IMR-90 (cell line): ENCODE results near the gene TSHZ1. TPM values are rescaled to one million over a fixed set of nuclear protein-coding genes. Genes with fewer than 3 reads are reported as not detected.

Source experiments
- ATAC-seq: fragments of 200-7000 bp; cut with Tn5 transposase; 2 replicates; pipeline ENCODE4 v1.9.1; 2020; ENCODE audit warnings: low read depth, mild to moderate bottlenecking, moderate library complexity
- BruUV-seq: library from RNA; stranded (reverse); fragments of 400-500 nt; replicated peaks from 2 replicates; lab custom pipeline; 2021; lab: Mats Ljungman, UMichigan
- CTCF ChIA-PET: fragments of 300-600 bp; formaldehyde crosslinking; extraction: SDS; loops from one replicate; lab custom pipeline; 2021; ENCODE audit warnings: antibody characterized with exemption; lab: Yijun Ruan, JAX
- POLR2A ChIA-PET: fragments of 300-600 bp; sonication (Branson Sonifier 250); formaldehyde crosslinking; loops from one replicate; lab custom pipeline; 2022; ENCODE audit warnings: antibody characterized with exemption; ENCODE audit not compliant: unreplicated experiment; lab: Charles Lee
- DNase-seq: peaks from one replicate; pipeline ENCODE4 v3.0.0; 2013
- H2AFZ ChIP-seq: replicated peaks from 2 replicates; pipeline ENCODE3; 2013; ENCODE audit warnings: low read length, mild to moderate bottlenecking; ENCODE audit not compliant: poor library complexity
- H2AK5ac ChIP-seq: 2 replicates; pipeline ENCODE4 v1.6.1; 2013; ENCODE audit warnings: low read depth, low read length, inconsistent platforms
- H2AK9ac ChIP-seq: replicated peaks from 2 replicates; pipeline ENCODE3; 2013; ENCODE audit warnings: mild to moderate bottlenecking, low read depth, low read length, moderate library complexity; ENCODE audit not compliant: poor library complexity
- H2BK120ac ChIP-seq: 2 replicates; pipeline ENCODE4 v1.6.1; 2013; ENCODE audit warnings: low read depth, low read length, inconsistent platforms
- H2BK15ac ChIP-seq: 3 replicates; pipeline ENCODE4 v1.6.1; 2013; ENCODE audit warnings: low read depth, low read length, inconsistent platforms
- H2BK20ac ChIP-seq: 2 replicates; pipeline ENCODE4 v1.6.1; 2013; ENCODE audit warnings: low read depth, mild to moderate bottlenecking, inconsistent platforms, low read length, moderate library complexity
- H2BK5ac ChIP-seq: 2 replicates; pipeline ENCODE4 v1.6.1; 2013; ENCODE audit warnings: mild to moderate bottlenecking, low read depth, low read length, inconsistent platforms; ENCODE audit not compliant: poor library complexity, severe bottlenecking
- H3K14ac ChIP-seq: replicated peaks from 2 replicates; pipeline ENCODE4 v1.6.1; 2013; ENCODE audit warnings: low read depth, low read length, inconsistent platforms
- H3K18ac ChIP-seq: 2 replicates; pipeline ENCODE4 v1.6.1; 2013; ENCODE audit warnings: low read depth, low read length, control low read depth
- H3K23ac ChIP-seq: 2 replicates; pipeline ENCODE4 v1.6.1; 2013; ENCODE audit warnings: low read depth, low read length, inconsistent platforms
- H3K27ac ChIP-seq: 2 replicates; pipeline ENCODE4 v1.5.1; 2013; ENCODE audit warnings: mild to moderate bottlenecking, control low read depth, low read length; ENCODE audit not compliant: insufficient read depth
- H3K27me3 ChIP-seq: 2 replicates; pipeline ENCODE4 v1.6.1; 2013; ENCODE audit warnings: low read length; ENCODE audit not compliant: control insufficient read depth, insufficient read depth
- H3K36me3 ChIP-seq: 2 replicates; pipeline ENCODE4 v1.6.1; 2013; ENCODE audit warnings: low read length, mixed read lengths; ENCODE audit not compliant: control insufficient read depth, insufficient read depth
- H3K4ac ChIP-seq: 2 replicates; pipeline ENCODE4 v1.6.1; 2013; ENCODE audit warnings: low read depth, low read length, inconsistent platforms
- H3K4me1 ChIP-seq: 2 replicates; pipeline ENCODE4 v1.6.1; 2013; ENCODE audit warnings: low read length, mixed read lengths; ENCODE audit not compliant: control insufficient read depth, insufficient read depth
- H3K4me2 ChIP-seq: 2 replicates; pipeline ENCODE4 v1.6.1; 2013; ENCODE audit warnings: low read depth, mild to moderate bottlenecking, control low read depth, low read length, moderate library complexity
- H3K4me3 ChIP-seq: 2 replicates; pipeline ENCODE4 v1.5.1; 2013; ENCODE audit warnings: low read depth, mild to moderate bottlenecking, control low read depth, low read length, moderate library complexity; ENCODE audit not compliant: insufficient read depth
- H3K56ac ChIP-seq: 2 replicates; pipeline ENCODE4 v1.6.1; 2013; ENCODE audit warnings: low read length, inconsistent platforms; ENCODE audit not compliant: insufficient read depth; ENCODE audit errors: extremely low read depth
- H3K79me1 ChIP-seq, 2 experiments: 2 replicates each; pipeline ENCODE4 v1.6.1; 2013; ENCODE audit warnings: low read length in 2 of 2, inconsistent platforms in 1 of 2, low read depth in 1 of 2
- H3K9ac ChIP-seq: 2 replicates; pipeline ENCODE4 v1.6.1; 2013; ENCODE audit warnings: low read depth, low read length, control low read depth
- H3K9me1 ChIP-seq: 2 replicates; pipeline ENCODE4 v1.6.1; 2013; ENCODE audit warnings: low read length, inconsistent platforms; ENCODE audit not compliant: insufficient read depth
- H3K9me3 ChIP-seq: 2 replicates; pipeline ENCODE4 v1.6.1; 2013; ENCODE audit warnings: low read length; ENCODE audit not compliant: control insufficient read depth, insufficient read depth
- H4K20me1 ChIP-seq: 2 replicates; pipeline ENCODE4 v1.6.1; 2013; ENCODE audit warnings: low read length, inconsistent platforms; ENCODE audit not compliant: insufficient read depth
- H4K5ac ChIP-seq: 2 replicates; pipeline ENCODE4 v1.6.1; 2013; ENCODE audit warnings: mild to moderate bottlenecking, low read depth, low read length, control low read depth
- H4K8ac ChIP-seq, 2 experiments: 2 replicates each; pipeline ENCODE4 v1.6.1; 2013; ENCODE audit warnings: low read depth in 2 of 2, low read length in 2 of 2, control low read depth in 1 of 2, inconsistent platforms in 1 of 2
- H4K91ac ChIP-seq: 2 replicates; pipeline ENCODE4 v1.6.1; 2013; ENCODE audit warnings: low read depth, low read length, inconsistent platforms; ENCODE audit not compliant: insufficient read depth
- MAFK ChIP-seq: IDR thresholded peaks from 2 replicates; pipeline ENCODE4 v1.6.1; 2012; ENCODE audit warnings: low read depth, low read length, improper control_type of control experiment
- MXI1 ChIP-seq: IDR thresholded peaks from 2 replicates; pipeline ENCODE4 v1.6.1; 2012; ENCODE audit warnings: low read depth, mild to moderate bottlenecking, low read length, moderate library complexity, borderline replicate concordance
- RCOR1 ChIP-seq: IDR thresholded peaks from 2 replicates; pipeline ENCODE4 v1.6.1; 2012; ENCODE audit warnings: mild to moderate bottlenecking, low read length, improper control_type of control experiment; ENCODE audit not compliant: insufficient replicate concordance
- WGBS, 2 experiments: methylation state at CpG; one replicate each; pipeline versions ENCODE4 v1.1.5 to v1.1.7; 2013; ENCODE audit warnings: missing lambda C conversion rate in 2 of 2; ENCODE audit not compliant: insufficient read length in 1 of 2; ENCODE audit errors: extremely low coverage in 2 of 2; 5-methylcytosine and 5-hydroxymethylcytosine counted together
- dilution Hi-C: fragments of 300-500 bp; cut with HindIII; formaldehyde crosslinking; loops from one replicate; pipeline ENCODE4 v1.14.3; 2018; ENCODE audit warnings: low sequenced_read_pairs; ENCODE audit not compliant: unreplicated experiment
- in situ Hi-C: fragments of 300-500 bp; cut with MboI; formaldehyde crosslinking; loops from 3 replicates; pipeline ENCODE4 v1.14.3; 2019; ENCODE audit warnings: low sequenced_read_pairs, inconsistent platforms, mixed read lengths
- intact Hi-C: fragments of 100-400 bp; cut with micrococcal nuclease; formaldehyde crosslinking; loops from 2 replicates; pipeline ENCODE4 v1.10.0; 2022
- polyA plus RNA-seq, 3 experiments: library from polyadenylated mRNA; depleted of rRNA; stranded (reverse); fragments of >200 nt; gene quantifications; 2 replicates each; pipeline ENCODE4 v1.2.3, GENCODE V29; 2012; ENCODE audit warnings: low replicate concordance in 1 of 3
- total RNA-seq: library from RNA; depleted of rRNA; stranded (reverse); fragments of >200 nt; gene quantifications from 2 replicates; pipeline ENCODE4 v1.2.3, GENCODE V29; 2012
- TF ChIP-seq, protein P1 (sequence below): fragments of 150-350 bp; IDR thresholded peaks from 2 replicates; pipeline ENCODE4 v1.6.1; 2017; ENCODE audit warnings: mild to moderate bottlenecking, antibody characterized with exemption, low read length, low read depth

Gene TSHZ1
- total and polyA plus RNA-seq, 2 of the 4 experiments (the other 2 are of a cell fraction) = 7.1 to 10.0 TPM

DNA sequence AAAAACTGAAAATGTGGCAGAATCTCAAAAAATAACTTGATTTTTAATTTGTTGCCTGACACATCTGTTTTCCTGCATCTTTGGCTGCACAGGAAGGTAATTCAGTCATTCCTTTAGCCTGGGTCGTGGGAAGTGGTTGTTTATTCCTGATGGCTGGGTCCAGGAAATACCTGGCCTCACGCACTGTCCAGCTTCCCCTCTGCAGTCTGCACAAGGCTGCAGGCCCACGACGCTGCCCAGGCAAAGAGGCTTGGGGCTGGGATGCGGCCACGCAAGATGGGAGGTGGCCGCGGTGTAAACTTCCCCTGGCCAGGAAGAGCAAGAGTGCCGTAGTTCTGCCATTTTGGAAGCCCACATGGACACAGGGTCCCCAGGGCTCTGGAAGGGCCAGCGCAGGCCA is 28.2 kb downstream of the TSHZ1 start:
- intact Hi-C loops = no loop called here
- H3K23ac ChIP-seq = no peak overlapping the region
- H3K4ac ChIP-seq = no peak overlapping the region
- H2BK20ac ChIP-seq = no peak overlapping the region
- H4K20me1 ChIP-seq = peaks cover 3% of the 10 kb centered on the region; the same call in 1 of the 2 replicates
- H2BK120ac ChIP-seq = no peak overlapping the region
- CTCF ChIA-PET = no interaction called here
- no TSS peak for BruUV-seq
- dilution Hi-C loops = no loop called here
- DNase-seq (no peak), ATAC-seq (no peak)
- POLR2A ChIA-PET = no interaction called here
- in situ Hi-C loops = no loop called here
- H4K8ac ChIP-seq = no peak overlapping the region
- no peak overlapping the region for H2AK5ac ChIP-seq
- WGBS, 2 experiments = 92% methylated on average over 6 of the region's 10 CpGs; no CpG with 5 or more reads in 1 of the 2 experiments
- H3K4me1 ChIP-seq = no peaks in the 10 kb centered on the region
- peaks cover 20 to 55% of the 10 kb centered on the region in 2 experiments for H3K79me1 ChIP-seq
- no peak overlapping the region for H2AFZ ChIP-seq
- H4K91ac ChIP-seq = no peak overlapping the region
- no peak overlapping the region for H2BK5ac ChIP-seq
- no peak overlapping the region for H3K4me3 ChIP-seq
- peaks cover 6% of the 10 kb centered on the region; the same call in 1 of the 2 replicates for H3K36me3 ChIP-seq
- no peak overlapping the region for H3K27ac ChIP-seq
- H3K18ac ChIP-seq = no peak overlapping the region
- no peak overlapping the region for H3K56ac ChIP-seq
- no peak overlapping the region for H3K14ac ChIP-seq
- H3K4me2 ChIP-seq = no peak overlapping the region
- no peak overlapping the region for H3K9ac ChIP-seq
- H4K5ac ChIP-seq = no peak overlapping the region
- H3K9me1 ChIP-seq = peaks cover 9% of the 10 kb centered on the region
- no peak overlapping the region for H2BK15ac ChIP-seq
- H3K9me3 ChIP-seq = peaks cover 5% of the 10 kb centered on the region
- no peak overlapping the region for H2AK9ac ChIP-seq
- TF ChIP-seq MAFK = no peak
- no peak for TF ChIP-seq MXI1
- TF ChIP-seq, protein P1, sequence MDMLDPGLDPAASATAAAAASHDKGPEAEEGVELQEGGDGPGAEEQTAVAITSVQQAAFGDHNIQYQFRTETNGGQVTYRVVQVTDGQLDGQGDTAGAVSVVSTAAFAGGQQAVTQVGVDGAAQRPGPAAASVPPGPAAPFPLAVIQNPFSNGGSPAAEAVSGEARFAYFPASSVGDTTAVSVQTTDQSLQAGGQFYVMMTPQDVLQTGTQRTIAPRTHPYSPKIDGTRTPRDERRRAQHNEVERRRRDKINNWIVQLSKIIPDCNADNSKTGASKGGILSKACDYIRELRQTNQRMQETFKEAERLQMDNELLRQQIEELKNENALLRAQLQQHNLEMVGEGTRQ = no peak
- TF ChIP-seq RCOR1 = no peak
- no peaks in the 10 kb centered on the region for H3K27me3 ChIP-seq
